GM18861 (cell line): ENCODE measurements around the gene IL19.
"Not testable (repeated sequence)": the region's sequence is repeated elsewhere in the genome, so short reads cannot be mapped to it uniquely, and the experiment has no call there.

ENCODE experiments used
- ATAC-seq: cut with Tn5 transposase; IDR thresholded peaks from one replicate; pipeline ENCODE4 v1.9.1; 2021; ENCODE audit not compliant: unreplicated experiment

Gene IL19

DNA sequence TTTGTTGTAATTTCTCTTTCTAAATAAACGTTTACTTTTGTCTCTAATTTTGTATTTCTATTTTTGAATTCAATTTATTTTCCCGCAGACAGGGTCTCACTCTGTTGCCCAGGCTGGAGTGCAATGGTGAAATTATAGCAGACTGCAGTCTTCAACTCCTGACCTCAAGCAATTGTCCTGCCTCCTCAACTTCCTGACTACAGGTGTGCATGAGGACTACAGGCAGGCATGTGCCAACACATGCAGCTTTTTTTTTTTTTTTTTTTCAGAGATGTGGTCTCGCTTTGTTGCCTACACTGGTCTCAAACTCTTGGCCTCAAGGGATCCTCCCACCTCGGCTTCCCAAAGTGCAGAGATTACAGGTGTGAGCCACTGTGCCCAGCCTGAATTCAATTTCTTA, 58.2 kb downstream of the IL19 start:
- ATAC-seq, result no peak

DNA sequence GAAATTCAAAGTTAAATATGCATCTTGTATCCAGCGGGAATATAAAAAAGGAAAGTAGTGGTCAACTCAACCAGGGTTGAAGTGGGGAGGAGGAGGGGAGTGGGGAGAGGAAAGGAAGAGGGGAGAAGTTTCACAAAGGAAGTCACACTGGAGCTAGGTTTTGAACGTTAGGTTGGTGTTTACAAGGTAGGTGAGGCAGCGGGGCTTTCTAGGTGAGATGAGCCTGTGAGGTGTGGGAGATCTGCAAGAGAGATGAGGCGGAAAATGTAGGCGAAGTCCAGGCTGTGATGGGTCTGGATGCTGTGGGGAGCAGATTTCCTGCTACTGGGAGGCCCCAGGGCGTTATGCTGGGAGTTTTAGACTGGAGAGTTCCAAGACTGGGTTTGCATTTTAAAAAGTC, 58.7 kb downstream of the IL19 start:
- ATAC-seq, result no peak

DNA sequence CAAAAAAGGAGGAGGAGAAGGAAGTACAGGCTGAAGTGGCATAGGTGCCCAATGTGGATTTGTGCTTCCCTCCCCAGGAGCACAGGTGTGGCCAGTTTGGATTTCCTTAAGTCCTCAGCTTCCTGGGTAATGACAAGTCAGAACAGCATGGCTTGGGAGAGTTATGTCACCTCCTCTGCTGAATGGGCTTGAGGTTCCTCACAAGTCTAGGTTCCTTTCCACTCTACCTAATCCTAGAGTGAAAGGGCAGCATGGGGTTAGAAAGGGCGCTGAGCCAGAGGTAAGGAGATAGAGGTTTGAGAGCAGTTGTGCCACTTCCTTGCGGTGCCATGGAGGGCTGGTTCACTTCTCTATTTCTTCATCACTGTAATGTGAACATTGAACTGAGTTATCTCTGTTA, 59.3 kb downstream of the IL19 start:
- ATAC-seq, result no peak

DNA sequence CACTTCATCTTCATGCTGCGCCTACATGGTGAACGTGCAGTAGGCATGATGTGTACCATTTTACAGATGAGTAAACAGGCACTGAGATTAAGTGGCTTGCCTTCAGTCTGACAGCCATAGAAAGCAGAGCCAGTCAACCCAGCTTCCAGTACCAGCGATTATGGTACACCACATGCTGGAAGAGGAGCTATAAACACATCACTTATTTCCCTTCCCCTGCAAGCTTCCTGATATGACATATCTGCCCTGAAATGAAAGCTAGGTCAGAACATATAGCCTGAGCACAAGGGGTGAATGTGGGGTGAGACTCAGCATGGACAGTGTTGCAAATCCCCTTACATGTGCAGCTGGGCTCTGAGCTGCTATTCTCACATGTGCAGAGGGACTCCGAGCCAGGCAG, 61.1 kb downstream of the IL19 start:
- ATAC-seq, result no peak

DNA sequence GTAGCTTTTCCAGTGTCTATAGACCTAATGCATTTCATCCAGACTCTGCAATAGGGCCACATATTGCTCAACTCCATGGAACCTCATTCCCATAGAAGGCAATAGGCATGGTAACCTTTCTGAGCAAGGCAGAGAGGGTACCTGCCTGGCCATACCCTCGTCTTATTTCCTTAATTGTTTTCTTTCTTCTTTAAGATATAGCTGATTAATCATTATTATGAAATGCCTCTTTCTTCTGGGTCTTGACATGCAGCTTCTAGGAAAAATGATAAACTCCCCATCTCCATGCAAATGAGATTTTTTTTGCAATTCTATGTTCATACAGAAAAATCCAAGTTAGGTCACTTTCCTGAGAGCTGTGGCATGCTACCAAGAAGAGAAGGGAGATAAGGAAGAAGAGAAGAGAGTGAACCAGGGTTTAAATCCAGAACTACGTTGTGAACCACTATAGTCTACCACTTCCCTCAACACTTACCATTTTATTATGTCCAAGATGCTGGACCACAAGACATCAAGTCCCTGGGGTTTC, 61.8 kb downstream of the IL19 start:
- no peak for ATAC-seq

DNA sequence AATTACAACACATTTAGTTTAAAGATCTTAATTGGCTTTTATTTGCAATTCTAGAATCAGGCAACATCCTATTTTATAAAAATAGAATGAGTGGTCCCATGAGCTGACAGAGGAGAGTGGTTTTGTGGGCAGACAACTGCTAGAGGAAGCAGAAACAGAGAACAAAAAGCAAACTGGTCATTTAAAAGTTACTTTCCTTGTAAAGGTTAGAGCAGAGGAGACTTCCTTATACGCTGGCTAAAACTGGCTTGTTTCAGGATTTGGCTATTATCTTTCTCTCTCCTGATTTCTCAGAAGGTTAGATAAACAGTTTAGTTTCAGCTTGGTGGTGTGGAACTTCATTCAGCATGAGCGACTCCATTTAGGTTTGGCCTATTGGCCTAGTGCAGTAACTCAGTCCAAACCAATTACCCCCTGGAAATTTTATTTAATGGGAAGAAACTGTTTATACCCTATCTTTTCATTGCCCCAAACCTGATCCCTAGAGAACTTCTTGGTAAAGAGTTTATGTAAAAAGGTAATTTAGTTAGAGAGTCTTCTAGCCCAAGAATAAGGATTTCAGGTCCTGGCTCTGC, 62.6 kb downstream of the IL19 start:
- no peak for ATAC-seq

DNA sequence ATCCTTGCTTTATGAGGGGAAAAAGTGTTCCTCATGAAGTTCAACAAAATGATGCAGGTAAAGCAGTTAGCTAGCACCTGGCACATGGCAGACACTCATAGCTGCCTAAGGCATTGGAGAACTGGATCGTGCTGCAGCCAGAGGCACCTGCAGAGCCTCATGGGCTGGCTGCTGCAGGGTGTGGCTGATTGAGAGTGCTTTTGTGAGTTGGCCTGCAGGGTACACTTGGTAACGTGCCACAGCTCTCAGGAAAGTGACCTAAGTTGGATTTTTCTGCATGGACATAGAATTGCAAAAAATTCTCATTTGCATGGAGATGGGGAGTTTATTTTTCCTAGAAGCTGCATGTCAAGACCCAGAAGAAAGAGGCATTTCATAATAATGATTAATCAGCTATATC, 63.2 kb downstream of the IL19 start:
- no peak for ATAC-seq

DNA sequence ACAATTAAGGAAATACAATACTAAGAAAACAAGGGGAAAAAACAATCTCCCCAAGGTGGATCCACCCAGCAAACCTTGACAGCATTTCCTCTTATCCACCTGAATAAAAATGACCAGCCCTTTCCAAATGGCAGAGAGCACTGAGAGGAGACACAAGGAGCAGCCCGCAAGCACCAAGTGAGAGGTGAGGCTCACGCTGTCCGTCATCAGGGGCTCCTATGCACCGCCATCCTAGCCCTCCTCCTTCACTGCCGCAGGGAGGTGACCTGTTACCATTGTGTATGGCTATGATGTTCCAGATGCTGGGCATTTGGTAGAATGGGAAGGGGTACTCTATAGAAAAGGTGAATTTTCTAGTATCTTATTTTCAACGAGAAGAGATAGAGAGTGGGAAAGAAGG, 63.6 kb downstream of the IL19 start:
- ATAC-seq, result no peak

DNA sequence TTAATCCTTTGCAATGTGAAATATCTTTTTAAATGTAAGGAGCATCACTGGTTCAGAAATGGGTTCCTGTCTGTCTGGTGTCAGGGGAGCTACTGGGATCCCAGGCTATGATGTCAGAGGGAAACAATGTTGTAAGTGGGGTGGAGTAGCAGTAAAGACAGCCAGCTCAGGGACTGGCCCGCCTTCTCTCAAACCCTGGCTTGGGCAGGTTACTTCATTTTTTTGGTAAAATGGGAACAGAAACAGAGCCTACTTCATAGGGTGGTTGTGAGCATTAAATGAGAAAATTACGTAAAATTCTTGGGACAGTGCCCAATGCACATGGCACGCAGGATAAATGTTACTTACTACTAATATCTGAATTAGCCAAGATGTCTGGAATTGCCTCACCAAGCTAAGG, 64.1 kb downstream of the IL19 start:
- no peak for ATAC-seq

DNA sequence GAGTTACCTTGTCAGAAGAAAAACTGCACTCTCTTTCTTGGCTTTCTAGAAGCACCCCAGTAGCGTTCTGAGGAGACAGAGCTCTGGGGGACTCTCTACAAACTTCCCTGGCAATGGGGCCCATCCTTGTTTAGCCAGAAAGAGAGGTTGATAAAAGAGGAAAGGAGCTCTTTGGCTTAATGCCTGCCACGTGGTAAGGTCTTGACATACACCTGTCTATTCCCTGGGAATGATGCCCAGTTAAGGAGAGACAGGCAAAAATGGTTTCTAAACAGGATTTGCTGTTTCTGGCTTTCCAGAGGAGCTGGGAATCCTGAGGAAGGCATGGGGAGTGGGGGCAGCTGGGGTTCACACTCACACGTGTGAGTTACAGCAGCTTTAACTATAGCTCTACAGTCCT, 64.6 kb downstream of the IL19 start:
- ATAC-seq, result no peak

DNA sequence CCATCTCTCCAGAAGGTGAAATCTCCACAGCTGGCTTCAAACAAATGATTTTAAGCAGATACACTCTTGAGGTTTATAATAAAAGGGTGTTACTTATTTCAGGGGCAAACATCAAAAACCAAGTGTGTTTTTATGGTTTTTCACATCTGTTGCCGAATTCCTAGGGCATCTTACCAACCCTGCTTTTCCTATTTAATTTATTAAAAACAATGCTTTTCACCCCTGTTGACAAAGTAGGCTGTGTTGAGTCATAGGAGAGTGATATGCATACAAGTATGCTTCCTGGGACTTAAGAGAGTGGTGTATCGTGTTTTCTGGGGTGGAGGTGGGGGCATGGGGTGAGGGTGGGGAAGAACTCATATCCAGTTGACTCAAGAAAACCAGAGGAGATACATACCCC, 65.5 kb downstream of the IL19 start:
- no peak for ATAC-seq

DNA sequence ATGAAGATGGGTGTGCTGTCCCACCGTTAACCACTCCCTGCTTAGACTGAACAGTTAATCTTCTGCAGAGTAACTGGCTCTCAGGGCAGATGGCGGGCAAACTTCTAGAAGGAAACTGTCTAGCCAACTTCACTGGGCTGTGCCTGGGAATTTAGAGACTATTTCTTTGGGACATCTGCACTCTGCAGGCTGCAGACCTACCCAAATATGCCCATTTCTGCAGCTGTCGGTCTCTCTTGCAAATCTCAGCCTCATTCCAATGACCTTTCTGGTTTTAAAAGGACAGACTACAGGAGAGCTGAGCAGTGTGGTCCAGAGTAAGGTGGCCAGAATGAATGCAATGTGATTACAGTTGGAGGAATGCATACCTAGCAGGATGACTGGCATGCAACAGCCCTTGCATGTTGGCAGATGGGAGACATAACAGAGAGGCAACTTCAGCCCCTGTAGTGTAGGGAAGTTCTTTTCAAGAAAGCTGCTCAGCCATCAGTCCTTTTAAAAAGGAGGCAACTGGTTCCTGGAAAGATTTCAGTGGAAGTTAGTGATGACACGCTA, 68.5 kb downstream of the IL19 start:
- no peak for ATAC-seq

DNA sequence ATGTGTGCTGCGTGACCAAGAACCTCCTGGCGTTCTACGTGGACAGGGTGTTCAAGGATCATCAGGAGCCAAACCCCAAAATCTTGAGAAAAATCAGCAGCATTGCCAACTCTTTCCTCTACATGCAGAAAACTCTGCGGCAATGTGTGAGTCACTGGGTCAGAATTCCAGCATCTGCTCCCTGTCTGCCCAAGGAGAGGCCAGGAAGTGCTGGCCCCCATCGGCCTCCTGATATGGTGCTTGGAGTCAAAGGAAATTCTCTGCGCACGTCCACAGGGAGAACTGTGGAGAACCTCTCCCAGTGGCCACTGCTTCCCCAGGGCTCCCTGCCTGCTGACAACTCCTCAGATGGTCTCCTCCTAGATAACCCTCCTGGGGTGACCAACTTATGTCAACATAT, 69.3 kb downstream of the IL19 start:
- no peak for ATAC-seq

DNA sequence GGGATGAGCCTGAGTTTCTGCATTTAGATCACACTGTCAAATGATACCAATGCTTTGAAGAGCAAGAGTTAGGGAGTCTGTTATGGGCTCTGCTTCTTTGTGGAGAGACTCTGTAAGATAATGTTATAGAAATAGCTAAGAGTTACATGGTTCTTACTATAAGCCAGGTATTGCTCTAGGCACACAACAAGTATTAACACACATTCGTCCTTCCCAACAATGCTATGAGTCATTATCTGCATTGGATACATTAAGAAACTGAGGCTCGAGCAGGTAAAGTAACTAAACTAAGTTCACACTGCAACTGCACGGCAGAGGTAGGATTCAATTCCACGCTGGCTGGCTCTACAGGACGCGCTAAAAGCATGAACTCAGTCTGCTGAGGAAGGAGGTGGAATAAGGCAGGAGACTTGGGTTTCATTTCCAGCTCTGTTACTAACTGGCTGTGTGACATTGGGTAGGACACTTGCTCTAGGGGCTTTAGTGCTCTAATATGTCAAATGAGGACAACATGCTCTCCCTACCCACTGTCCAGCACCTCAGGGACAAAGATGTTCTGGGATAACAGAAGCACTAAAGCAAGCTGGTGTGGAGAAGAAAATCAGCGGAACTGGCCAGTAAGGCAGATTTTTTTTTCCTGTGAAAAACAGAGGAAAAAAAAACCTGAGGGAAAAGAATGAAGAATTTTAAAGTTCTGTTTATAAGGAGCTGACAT, 71.2 kb downstream of the IL19 start:
- no peak for ATAC-seq

DNA sequence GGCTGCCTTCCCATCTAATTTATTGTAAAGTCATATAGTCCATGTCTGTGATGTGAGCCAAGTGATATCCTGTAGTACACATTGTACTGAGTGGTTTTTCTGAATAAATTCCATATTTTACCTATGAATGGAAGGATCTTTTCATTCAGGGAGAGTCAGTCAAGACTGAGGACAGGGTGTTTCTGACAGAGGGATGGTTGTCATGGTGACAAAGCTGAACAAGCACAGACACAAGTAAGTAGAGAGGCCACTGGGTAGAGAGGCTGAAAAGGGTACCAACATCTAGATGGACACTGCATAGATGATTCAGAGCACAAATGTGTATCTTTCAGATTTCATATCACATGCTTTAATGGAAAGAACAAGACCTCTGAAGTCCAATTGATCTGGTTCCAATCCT, 72.3 kb downstream of the IL19 start:
- ATAC-seq, result no peak

DNA sequence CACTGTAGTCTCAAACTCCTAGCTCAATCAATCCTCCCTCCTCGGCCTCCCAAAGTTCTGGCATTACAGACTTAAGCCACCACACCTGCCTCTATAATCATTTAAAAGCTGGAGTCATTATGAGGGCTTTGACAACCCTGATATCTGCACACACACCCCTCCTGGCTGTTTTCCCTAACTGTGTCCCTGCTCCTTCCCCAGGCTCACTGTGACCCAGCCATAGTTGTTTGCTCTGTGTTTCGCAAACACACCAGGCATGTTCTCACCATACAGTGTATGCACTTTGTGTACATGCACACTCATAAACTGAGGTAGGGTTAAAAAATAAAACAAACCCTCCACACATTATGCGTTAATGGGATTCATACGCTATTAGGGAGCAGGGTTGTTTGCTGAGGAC, 73.1 kb downstream of the IL19 start:
- ATAC-seq, result no peak

DNA sequence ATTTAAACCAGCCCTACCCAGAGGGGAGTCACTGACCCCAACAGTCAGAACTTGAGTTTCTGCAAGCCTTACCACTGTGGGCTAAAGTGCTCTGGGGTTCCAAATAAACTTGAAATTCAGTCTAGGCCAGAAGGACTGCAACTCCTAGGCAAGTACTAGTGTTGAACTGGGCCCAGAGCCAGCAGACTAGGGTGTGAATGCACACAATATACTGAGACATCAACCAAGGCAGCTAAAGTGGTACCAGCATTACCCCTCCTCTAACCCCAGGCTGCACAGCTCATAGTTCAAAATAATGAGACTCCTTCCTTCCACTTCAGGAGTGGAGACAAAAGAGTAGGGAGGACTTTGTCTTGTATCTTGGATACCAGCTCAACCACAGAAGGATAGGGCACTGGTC, 75.9 kb downstream of the IL19 start:
- ATAC-seq, result no peak

DNA sequence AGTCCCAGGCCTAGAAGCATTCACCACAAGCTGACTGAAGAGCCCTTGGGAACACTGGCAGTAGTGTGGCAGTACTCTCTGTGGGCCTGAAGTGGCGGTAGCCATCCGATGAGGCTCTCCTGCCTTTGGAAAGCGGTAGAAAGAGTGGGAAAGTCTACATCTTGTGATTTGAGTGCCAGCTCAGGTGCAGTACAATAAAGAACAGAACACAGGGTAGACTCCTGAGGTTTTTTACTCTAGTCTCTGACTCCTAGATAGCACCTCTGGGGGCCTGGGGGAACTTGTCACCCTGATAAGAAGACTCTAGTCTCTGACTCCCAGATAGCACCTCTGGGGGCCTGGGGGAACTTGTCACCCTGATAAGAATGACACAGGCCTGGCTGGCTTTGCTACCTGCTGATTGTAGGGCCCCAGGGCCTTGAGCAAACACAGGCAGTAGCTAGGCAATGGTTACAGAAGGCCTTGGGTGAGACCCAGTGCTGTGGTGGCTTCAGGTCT, 76.8 kb downstream of the IL19 start:
- no peak for ATAC-seq

DNA sequence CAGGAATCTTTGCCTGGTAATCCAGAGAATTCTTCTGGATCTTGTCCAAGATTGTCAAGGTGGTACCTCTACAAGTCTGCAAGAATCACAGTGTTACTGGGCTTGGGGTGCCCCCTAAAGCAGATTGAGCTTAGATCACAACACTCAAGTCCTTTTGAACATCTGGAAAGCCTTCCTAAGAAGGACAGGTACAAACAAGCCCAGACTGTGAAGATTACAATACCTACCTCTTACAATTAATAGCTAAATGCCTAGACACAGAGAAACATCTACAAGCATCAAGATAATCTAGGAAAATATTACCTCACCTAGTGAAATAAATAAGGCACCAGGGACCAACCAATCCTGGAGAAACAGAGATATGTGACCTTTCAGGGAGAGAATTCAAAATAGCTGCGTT, 77.4 kb downstream of the IL19 start:
- ATAC-seq, result no peak

DNA sequence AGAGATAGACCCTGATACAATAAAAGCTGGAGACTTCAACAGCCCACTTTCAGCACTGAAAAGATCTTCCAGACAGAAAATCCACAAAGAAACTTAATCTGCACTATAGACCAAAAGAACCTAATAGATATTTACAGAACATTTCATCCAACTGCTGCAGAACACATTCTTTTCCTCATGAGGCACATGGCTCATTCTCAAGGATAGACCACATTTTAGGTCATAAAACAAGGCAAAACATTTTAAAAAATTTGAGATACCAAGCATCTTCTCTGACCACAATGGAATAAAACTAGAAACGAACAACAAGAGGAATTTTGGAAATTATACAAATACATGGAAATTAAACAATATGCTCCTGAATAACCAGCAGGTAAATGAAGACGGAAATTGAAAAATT, 79.8 kb downstream of the IL19 start:
- no peak for ATAC-seq

DNA sequence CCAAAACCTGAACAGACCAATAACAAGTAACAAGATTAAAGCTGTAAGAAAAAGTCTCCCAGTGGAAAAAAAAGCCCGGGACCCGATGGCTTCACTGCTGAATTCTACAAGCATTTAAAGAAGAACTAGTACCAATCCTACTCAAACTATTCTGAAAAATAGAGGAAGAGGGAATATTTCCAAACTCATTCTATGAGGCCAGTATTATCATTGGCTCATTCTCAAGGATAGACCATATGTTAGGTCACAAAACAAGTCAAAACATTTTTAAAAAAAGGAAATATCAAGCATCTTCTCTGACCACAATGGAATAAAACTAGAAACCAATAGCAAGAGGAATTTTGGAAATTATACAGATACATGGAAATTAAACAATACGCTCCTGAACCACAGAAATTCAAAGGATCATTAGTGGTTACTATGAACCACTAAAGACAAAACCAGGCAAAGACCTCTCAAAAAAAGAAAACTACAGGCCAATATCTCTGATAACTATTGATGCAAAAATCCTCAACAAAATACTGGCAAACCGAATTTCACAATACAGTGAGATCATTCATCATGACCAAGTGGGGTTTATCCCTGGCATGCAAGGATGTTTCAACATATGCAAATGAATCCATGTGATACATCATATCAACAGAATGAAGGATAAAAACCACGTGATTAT, 80.9 kb downstream of the IL19 start:
- ATAC-seq, result no peak

DNA sequence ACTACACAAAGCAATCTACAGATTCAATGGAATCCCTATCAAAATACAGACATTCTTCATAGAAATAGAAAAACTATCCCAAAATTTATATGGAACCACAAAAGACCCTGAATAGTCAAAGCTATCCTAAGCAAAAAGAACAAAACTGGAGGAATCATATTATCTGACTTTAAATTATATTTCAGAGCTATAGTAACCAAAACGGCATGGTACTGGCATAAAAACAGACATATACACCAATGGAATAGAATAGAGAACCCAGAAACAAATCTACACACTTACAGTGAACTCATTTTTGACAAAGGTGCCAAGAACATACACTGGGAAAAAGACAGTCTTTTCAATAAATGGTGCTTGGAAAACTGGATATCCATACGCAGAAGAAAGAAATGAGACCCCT, 82.1 kb downstream of the IL19 start:
- not testable (repeated sequence) for ATAC-seq
